GM18870 (cell line): ENCODE data around the gene FSTL5.

Experiments
- ATAC-seq: cut with Tn5 transposase; IDR thresholded peaks from one replicate; pipeline ENCODE4 v1.9.1; 2021; ENCODE audit warnings: moderate library complexity; ENCODE audit not compliant: unreplicated experiment

The FSTL5 gene

DNA sequence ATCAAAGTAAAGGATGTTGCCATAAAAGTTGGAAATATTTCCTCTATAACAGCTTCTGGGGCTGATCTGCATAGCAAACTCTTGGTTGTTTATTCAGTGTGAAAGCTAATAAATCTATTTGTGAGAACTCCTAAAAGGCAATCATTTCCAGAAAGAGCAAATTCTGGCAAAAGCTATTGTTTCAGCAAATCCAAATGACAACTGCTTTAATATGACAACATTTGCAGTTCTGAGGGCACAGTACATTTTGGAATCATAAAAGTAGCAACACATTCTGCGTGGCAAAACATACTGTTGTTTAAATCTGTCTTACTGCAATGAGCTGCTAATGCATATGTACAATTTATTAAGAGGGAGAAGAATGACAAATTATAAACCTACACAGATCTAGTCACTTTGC is 818.1 kb downstream of the FSTL5 start:
- no peak for ATAC-seq

DNA sequence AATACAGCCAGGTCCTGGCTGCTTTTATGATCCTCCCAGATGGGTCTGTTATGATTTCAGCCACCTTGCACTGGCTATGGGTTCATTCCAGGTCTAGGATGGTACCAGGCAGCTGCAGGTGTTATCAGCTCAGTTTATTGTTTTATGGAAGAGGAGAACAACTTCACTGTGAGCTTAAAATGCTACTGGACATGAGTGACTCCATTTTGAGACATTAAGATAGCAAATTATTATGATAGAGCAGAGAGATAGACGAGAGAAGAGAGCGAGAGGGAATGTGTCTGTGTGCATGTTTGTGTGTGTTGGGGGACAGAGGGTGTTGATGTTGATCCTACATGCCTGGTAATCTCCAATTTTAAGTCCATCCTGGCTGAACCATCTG is 820.2 kb downstream of the FSTL5 start:
- no peak for ATAC-seq

GRCh38 chr4:161342881-161343568 is 820.8 kb downstream of the FSTL5 start:
- ATAC-seq, result no peak

GRCh38 chr4:161336621-161337020 is 827.2 kb downstream of the FSTL5 start:
- ATAC-seq, result no peak

- no peak for ATAC-seq
Observed at GRCh38 chr4:161336016-161336530, 827.7 kb downstream of the FSTL5 start.
